GM19467 (cell line): ENCODE results near the gene C16orf96.

Experiments used
- ATAC-seq: cut with Tn5 transposase; IDR thresholded peaks from one replicate; pipeline ENCODE4 v1.9.1; 2021; ENCODE audit warnings: mild to moderate bottlenecking, moderate library complexity; ENCODE audit not compliant: unreplicated experiment

The C16orf96 gene

GRCh38 chr16:4641895-4642294 lies 85.8 kb downstream of the C16orf96 start:
- ATAC-seq, result no peak

DNA sequence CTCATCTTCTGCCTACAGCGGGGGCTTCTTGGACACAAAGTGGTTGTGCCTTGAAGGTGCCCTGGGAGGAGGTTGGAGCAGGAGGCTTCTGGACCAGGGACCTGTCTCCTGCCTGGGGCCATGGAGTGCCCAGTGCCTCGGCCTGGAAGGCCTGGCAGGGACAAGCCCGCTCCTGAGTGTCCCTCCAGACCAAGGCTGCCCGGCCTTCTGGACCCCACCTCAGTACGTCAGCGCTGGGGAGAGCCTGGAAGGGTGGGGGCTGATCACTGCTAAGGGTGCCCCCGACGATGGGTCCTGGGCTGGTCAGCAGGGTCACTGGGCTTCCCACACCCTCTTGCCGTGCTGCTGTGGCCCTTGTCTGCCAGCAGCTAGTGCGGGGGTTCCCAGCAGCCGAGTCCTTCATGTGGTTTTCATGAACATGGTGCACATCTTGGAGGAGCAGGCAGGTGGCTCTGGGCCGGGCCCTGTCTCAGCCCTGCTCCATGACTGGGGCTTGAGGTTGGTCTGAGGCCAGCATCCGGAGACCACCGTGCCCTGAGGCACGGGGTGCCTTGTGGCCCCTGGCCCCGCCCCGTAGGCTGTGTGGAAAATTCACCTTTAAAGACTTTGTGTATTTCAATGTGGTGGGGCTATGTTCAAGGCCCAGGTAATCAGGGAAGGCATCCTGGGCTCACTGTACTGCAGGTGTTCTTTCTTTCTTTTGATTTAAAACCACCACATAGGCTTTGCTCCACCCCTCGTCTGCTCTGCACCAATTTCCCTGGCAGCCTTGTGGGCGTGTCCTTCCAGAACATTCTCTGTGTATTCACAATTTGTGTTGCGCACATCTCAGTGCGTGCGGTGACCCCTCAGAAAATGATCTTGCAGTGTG lies 90.9 kb downstream of the C16orf96 start:
- ATAC-seq, result no peak

- no peak for ATAC-seq
These were observed 91.5 kb downstream of the C16orf96 start for GRCh38 chr16:4647644-4647980.

- ATAC-seq, result no peak
These were observed 92.8 kb downstream of the C16orf96 start for GRCh38 chr16:4648917-4649316.

GRCh38 chr16:4649744-4650442 lies 93.8 kb downstream of the C16orf96 start:
- no peak for ATAC-seq
